OCI-LY3 (cell line): ENCODE measurements around the gene ATP10A.

Source experiments
- H2AFZ ChIP-seq: fragments of 200-600, 300-600 bp; shearing (Covaris generic); 2 replicates; pipeline ENCODE4 v1.6.0; 2014; ENCODE audit warnings: antibody characterized with exemption, low read depth, low read length
- H3K27ac ChIP-seq: fragments of 200-600, 300-600 bp; sonication (generic); 2 replicates; pipeline ENCODE4 v1.5.1; 2014; ENCODE audit warnings: mild to moderate bottlenecking, low read length, moderate library complexity, mixed read lengths
- H3K27me3 ChIP-seq: fragments of 200-600, 300-600 bp; sonication (generic); 2 replicates; pipeline ENCODE4 v1.6.1; 2014; ENCODE audit warnings: low read depth, low read length, mixed read lengths
- H3K36me3 ChIP-seq: fragments of 200-600, 300-600 bp; sonication (generic); replicated peaks from 2 replicates; pipeline ENCODE3; 2014; ENCODE audit warnings: low read depth, low read length, mixed read lengths
- H3K4me1 ChIP-seq: fragments of 300-600, 200-600 bp; sonication (generic); 2 replicates; pipeline ENCODE4 v1.6.1; 2014; ENCODE audit warnings: low read length, mixed read lengths
- H3K4me2 ChIP-seq: fragments of 200-600, 300-600 bp; sonication (generic); 2 replicates; pipeline ENCODE4 v1.6.1; 2014; ENCODE audit warnings: low read length, mixed read lengths
- H3K4me3 ChIP-seq: fragments of 300-600, 200-600 bp; sonication (generic); 2 replicates; pipeline ENCODE4 v1.5.1; 2014; ENCODE audit warnings: antibody characterized with exemption, mild to moderate bottlenecking, low read length, moderate library complexity
- H3K79me2 ChIP-seq: fragments of 300-600, 200-600 bp; shearing (Covaris generic); 2 replicates; pipeline ENCODE4 v1.6.1; 2014; ENCODE audit warnings: mild to moderate bottlenecking, low read length, mixed read lengths
- H3K9ac ChIP-seq: fragments of 300-600, 200-600 bp; shearing (Covaris generic); 2 replicates; pipeline ENCODE4 v1.6.0; 2014; ENCODE audit warnings: mild to moderate bottlenecking, low read length, moderate library complexity
- H3K9me3 ChIP-seq: fragments of 200-600, 300-600 bp; shearing (Covaris generic); 2 replicates; pipeline ENCODE4 v1.6.1; 2014; ENCODE audit warnings: low read length, mixed read lengths; ENCODE audit not compliant: insufficient read depth
- H4K20me1 ChIP-seq: fragments of 200-600, 300-600 bp; sonication (generic); 2 replicates; pipeline ENCODE4 v1.6.1; 2016; ENCODE audit warnings: low read length, mixed read lengths; ENCODE audit not compliant: insufficient read depth
- CTCF ChIP-seq: fragments of 200-600, 300-600 bp; sonication (generic); IDR thresholded peaks from 2 replicates; pipeline ENCODE4 v1.5.1; 2014; ENCODE audit warnings: antibody characterized with exemption, low read length, low read depth
- EZH2phosphoT487 ChIP-seq: fragments of 200-600 bp; shearing (Covaris generic); IDR thresholded peaks from 2 replicates; pipeline ENCODE4 v1.6.1; 2018; ENCODE audit warnings: antibody characterized with exemption, mixed run types, low read depth

The ATP10A gene

GRCh38 chr15:25735550-25736384, 127.4 kb downstream of the ATP10A start:
- H3K27ac ChIP-seq: no peak overlapping the region
- H3K79me2 ChIP-seq: no peaks in the 10 kb centered on the region
- no peaks in the 10 kb centered on the region for H3K9me3 ChIP-seq
- H3K4me3 ChIP-seq: no peak overlapping the region
- no peak overlapping the region for H2AFZ ChIP-seq
- no peak overlapping the region for H3K9ac ChIP-seq
- TF ChIP-seq CTCF (no peak), EZH2phosphoT487 (no peak)
- H3K27me3 ChIP-seq: no peaks in the 10 kb centered on the region
- H3K4me1 ChIP-seq: no peaks in the 10 kb centered on the region
- no peaks in the 10 kb centered on the region for H4K20me1 ChIP-seq
- H3K36me3 ChIP-seq: no peaks in the 10 kb centered on the region
- no peak overlapping the region for H3K4me2 ChIP-seq

- no peak for TF ChIP-seq CTCF
- TF ChIP-seq EZH2phosphoT487: no peak
- H3K4me2 ChIP-seq: no peak overlapping the region
- H3K9ac ChIP-seq: no peak overlapping the region
- no peaks in the 10 kb centered on the region for H3K36me3 ChIP-seq
- no peaks in the 10 kb centered on the region for H3K27me3 ChIP-seq
- no peak overlapping the region for H2AFZ ChIP-seq
- H3K4me1 ChIP-seq: no peaks in the 10 kb centered on the region
- no peaks in the 10 kb centered on the region for H3K79me2 ChIP-seq
- no peaks in the 10 kb centered on the region for H4K20me1 ChIP-seq
- no peak overlapping the region for H3K4me3 ChIP-seq
- H3K9me3 ChIP-seq: no peaks in the 10 kb centered on the region
- no peak overlapping the region for H3K27ac ChIP-seq
These were observed 128.3 kb downstream of the ATP10A start for GRCh38 chr15:25734680-25735355.

- no peak overlapping the region for H3K4me3 ChIP-seq
- no peak for TF ChIP-seq EZH2phosphoT487
- TF ChIP-seq CTCF: no peak
- H3K36me3 ChIP-seq: no peaks in the 10 kb centered on the region
These were observed 129.1 kb downstream of the ATP10A start for GRCh38 chr15:25733856-25734679.

More at GRCh38 chr15:25733856-25734679, 129.1 kb downstream of the ATP10A start:
- Histone ChIP-seq H3K27me3 (no peaks in the 10 kb centered on the region), H3K4me1 (no peaks in the 10 kb centered on the region), H4K20me1 (no peaks in the 10 kb centered on the region), H3K4me2 (no peak overlapping the region), H2AFZ (no peak overlapping the region), H3K79me2 (no peaks in the 10 kb centered on the region), H3K9me3 (no peaks in the 10 kb centered on the region), H3K27ac (no peak overlapping the region), H3K9ac (no peak overlapping the region)
